GM18508 (cell line): ENCODE data around the gene IKZF3.
"Not testable (repeated sequence)": the region's sequence is repeated elsewhere in the genome, so short reads cannot be mapped to it uniquely, and the experiment has no call there.

Experiments
- ATAC-seq: cut with Tn5 transposase; IDR thresholded peaks from one replicate; pipeline ENCODE4 v1.9.1; 2021; ENCODE audit warnings: moderate number of reproducible peaks; ENCODE audit not compliant: insufficient read depth, unreplicated experiment

IKZF3 gene

DNA sequence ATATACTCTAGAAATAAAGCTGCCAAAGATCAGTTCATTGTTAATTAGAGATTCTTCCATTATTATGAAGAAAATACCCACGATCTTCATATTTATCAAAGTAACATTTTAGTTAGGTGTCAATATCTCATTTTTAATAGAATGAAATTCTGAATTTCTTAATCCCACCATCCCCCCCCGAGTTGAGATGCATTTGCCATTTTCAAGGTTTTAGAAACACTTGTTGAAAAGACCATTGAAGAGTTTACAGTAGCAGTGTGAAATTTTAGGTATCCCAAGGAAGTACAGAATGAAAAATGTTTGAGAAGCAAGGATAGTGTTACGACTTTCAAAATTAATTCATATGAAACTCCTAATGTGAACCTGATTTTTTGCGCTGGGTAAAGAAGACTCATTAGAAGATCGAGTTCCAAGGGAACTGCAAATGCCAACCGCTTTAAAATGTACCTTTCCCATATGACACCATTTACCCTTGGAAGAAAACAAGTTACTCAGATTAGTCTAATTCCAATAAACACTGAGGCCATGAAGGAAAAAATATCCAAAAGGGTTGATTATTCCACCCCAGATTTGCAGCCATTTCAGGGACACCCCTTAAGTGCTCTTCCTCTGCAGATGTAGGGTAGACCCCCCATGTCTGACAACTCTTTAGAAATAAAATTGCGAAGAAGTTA, 731 bp downstream of the IKZF3 start:
- ATAC-seq: no peak

DNA sequence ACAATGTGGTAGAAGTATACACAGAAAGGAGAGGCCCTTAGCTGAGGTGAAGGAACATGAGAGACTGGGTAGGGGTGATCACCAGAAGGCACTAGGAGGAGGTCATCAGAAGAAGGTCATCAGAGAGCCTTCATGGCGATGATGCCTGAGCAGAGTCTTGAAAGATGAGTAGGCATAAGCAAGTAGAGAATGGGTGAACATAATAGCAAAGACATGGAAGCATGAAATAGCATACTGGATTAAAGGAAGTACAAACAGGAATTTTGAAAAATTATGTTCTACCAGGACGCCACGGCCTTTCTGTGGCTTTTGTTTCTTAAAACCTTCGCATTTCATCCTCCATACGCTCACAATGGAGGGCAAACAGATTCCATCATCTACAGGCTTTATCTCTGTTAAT, 2.9 kb downstream of the IKZF3 start:
- no peak for ATAC-seq

DNA sequence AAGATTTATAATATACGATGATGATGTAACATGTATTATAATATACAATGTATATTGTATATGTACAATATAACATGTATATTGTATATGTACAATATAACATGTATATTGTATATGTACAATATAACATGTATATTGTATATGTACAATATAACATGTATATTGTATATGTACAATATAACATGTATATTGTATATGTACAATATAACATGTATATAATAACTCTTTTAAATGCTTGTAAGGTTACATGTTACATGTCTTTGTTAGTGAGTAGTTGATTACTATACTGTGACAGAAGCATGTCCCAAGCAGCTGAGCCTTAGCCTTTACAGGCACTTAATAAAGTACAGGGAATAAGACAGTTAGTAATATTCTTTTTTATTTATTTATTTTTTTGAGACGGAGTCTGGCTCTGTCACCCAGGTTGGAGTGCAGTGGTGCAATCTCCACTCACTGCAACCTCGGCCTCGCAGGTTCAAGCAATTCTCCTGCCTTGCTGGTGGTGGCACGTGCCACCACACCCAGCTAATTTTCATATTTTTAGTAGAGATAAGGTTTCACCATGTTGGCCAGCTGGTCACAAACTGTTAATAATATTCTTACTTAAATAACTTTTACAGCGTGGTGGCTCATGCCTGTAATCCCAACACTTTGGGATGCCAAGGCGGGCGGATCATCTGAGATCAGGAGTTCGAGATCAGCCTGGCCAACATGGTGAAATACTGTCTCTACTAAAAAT, 8.0 kb downstream of the IKZF3 start:
- ATAC-seq: not testable (repeated sequence)

DNA sequence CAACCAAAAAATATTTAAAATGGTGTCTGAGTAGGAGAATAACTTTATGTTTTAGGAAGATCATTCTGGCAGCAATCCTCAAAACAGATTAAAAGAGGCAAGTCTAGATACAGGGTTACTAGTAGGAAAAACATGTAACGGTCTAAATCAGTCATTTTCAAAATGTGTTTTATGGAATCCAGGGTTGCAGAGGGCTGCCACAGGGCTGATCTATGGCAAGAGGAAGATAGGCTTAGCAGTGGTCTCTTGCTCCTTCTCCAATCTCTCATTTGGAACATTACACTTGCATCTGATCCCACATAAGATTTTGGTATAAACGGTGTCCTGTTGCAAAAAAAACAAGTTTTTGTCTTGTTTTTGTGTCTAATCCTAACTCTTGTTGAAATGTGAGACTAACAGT, 9.2 kb downstream of the IKZF3 start:
- no peak for ATAC-seq

DNA sequence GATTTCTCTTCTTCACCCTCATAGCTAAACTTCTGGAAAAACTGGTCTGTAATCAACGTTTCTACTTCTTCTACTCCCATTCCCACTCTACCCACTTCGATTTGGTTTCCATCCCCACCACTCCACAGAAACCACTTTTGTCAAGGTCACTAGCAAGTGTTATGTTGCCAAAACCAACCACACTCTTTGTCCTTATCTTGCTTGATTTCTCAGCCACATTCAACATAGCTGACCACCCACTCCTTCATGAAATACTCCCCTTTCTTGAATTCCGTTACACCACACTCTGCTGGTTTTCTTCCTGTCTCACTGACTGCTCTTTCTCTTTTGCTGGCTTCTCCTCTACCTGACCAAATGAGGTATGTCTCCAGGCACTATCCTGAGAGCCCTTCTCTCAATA, 11.9 kb downstream of the IKZF3 start:
- no peak for ATAC-seq

DNA sequence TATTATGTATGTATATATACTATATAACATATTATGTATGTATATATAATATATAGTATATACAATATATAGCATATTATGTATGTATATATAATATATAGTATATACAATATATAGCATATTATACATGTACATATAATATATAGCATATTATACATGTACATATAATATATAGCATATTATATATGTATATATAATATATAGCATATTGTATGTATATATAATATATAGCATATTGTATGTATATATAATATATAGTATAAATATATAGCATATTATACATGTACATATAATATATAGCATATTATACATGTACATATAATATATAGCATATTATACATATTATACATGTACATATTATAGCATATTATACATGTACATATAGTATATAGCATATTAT, 13.9 kb downstream of the IKZF3 start:
- ATAC-seq: not testable (repeated sequence)

DNA sequence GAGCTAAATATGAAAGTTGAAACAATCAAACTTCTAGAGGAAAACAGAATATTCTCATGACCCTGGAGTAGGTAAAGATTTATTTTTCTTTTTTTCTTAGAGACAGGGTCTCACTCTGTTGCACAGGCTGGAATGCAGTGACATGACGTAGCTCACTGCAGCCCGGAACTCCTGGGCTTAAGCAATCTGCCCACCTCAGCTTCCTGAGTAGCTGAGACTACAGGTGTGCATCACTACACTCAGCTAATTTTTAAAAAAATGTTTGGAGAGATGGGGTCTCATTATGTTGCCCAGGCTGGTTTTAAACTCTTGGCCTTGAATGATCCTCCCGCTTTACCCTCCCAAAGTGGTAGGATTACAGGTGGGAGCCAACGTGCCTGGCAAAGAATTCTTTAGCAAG, 15.5 kb downstream of the IKZF3 start:
- ATAC-seq: no peak

DNA sequence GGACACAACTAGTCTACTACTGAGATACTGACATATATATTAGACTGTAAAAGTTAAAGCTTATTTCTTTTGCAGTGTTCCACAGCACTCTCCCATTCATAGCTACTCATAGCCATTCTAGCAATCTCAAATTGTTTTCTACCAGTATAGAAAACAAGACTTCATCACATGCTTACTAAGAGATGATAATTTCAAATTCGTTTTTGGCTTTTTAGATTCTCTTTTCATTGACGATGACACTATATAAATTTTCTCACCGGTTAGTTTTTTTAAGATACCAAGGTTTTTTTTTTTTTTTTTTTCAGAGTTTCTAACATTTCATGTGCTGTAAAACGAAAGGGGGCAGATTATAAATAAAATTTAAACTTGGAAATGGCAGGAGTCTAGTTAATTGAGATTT, 17.9 kb downstream of the IKZF3 start:
- no peak for ATAC-seq

DNA sequence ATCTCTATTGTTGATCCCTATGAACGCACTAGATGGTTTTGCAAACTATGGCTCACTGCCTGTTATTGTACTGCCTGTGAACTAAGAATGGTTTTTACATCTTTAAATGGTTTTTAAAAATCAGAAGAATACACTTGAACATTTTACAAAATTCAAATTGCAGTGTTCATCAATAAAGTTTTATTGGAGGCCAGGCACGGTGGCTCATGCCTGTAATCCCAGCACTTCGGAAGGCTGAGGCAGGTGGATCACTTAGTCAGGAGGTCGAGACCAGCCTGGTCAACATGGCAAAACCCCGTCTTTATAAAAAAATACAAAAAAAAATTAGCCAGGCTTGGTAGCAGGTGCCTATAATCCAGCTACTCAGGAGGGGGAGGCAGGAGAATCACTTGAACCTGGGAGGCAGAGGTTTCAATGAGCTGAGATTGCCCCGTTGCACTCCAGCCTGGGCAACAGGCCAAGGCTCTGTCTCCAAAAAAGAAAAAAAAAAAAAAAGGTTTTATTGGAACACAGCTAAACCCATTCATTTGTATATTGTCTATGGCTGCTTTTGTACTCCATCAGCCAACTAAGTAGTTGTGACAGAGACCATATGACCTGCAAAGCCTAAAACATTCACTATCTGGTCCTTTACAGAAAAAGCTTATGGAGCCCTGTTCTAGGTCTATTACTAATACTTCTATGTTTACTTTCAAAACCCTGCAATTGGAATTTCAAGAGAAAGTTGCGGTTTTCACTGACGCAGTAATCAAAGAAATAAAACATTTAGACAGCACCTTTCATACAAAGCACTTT, 18.9 kb downstream of the IKZF3 start:
- ATAC-seq: no peak

DNA sequence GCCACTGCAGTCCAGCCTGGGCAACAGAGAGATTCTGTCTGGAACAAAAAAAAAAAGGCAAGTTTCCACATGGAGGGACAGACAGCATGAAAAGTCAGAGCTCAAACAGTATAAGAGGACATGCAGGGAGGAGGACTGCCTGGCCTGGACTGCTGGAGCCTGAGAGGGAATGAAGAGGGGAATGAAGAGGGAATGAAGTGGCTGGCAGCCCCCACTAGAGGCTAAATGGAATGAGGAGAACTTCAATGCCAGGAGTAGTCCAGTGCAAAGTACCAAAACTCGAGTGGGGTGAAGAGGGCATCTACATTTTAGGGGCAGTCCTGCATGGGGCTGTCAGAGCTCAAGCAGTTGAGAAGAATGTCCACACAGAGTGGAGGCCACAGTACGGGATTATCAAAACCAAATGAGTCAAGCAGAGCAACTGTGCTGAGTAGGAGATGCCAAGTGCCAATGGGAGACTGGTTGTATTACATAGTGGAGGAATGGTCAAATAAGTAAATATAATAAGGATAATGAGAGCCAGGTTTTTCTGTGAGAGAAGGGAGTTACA, 22.9 kb downstream of the IKZF3 start:
- ATAC-seq: no peak

DNA sequence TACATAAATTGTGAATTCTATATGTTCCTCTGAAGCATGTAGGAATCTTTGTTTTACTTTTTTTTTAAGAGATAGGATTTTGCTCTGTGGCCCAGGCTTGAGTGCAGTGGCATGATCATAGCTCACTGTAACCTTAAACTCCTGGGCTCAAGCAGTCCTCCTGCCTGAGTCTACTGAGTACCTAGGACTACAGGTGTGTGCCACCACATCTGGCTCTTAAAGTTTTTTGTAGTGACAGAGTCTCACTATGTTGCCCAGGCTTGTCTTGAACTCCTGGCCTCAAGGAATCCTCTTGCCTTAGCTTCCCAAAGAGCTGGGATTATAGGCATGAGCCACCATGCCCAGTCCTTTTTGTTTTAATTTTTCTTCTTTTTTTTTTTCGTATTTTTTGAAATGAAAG, 25.3 kb downstream of the IKZF3 start:
- no peak for ATAC-seq

DNA sequence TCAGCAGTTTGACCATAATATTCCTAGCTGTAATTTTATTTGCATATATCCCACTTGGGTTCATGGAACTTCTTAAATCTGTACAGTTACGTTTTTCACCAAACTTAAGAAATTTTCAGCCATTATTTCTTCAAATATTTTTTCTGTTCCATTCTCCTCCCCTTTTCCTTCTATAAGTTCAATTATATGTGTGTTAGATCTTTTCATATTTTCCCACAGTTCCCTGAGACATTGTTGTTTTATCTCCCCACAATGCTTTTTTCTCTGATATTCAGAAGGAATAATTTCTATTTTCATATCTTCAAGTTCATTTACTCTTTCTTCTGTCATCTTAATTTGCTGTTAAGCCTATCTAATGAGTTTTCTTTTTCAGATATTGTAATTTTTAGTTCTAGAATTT, 26.1 kb downstream of the IKZF3 start:
- no peak for ATAC-seq

DNA sequence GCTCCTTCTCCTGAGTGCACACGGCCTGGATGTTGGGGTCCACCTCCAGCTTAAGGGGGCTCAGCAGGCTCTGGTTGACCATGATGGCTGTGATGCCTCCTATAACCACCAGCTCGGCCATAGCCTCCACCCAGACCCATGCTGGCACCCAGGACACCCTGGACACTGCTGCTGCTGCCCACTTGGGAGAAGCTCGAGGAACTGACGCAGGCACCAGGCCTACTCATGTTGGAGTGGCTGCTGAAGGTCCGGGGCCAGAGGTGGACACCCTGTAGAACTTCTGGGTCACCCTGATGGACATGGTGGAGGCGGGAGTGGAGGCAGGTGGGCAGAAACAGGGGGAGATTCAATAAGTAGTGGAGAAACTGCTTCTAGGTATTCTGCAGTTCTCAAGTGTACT, 28.0 kb downstream of the IKZF3 start:
- ATAC-seq: no peak

DNA sequence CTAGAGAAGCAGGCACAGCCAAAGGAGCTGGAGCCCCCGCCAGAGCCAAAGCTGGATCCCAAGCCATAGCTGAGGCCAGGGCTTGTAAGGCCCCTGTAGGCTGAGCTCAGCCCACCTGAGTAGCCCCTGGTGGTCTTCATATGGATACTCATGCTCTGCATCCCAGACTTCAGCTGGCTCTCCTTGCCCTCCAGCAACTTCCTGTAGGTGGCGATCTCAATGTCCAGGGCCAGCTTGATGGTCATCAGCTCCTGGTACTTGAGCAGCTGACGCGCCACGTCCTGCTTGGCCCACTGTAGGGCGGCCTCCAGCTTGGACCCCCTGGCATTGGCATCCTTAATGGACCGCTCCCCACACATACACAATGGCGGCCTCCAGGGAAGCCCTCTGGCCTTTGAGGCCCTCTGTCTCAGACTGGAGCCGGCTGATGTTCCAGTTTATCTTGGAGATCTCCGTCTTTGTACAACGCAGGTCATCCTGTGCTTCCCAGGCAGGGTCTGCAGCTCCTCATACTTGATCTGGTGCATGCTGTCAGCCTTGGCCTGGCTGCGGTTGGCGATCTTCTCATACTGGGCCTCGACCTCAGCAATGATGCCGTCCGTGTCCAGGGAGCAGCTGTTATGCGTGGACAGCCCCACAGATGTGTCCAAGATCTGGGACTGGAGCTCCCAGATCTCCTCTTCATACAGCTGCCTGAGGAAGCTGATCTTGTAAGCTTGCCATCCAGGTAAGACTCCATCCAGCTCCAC, 28.9 kb downstream of the IKZF3 start:
- no peak for ATAC-seq

DNA sequence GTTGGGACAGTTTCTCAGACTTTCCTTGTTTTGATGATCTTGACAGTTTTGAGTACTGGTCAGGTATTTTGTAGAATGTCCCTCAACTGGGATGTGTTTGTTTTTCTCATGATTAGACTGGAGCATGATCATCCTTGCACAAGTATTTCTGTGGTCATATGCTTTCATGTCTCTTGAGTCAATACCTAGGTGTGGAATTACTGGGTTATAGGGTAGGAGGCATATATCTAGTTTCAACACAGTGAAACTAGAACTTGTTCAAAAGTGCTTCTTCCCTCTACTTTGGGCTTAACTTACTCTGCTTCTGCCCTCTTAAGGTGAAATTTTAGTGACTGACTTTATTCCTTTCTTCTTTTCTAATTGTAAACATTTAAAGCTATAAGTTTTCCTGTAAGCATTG, 30.1 kb downstream of the IKZF3 start:
- no peak for ATAC-seq

DNA sequence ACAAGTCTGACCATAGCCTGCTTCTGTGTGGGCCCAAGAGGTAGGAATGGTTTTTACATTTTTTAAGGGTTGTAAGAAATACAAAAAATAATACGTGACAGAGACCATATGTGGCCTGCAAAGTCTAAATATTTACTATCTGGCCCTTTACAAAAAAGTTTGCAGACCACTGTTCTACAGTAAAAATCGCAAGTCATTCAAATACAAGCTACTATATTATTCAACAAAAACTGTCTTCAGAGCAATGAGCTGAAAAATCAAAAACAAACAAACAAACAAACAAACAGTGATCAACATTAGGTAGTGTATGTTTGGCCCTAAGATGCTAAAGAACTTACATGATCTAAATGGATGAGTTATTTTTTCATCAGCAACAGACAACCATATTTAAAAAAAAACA, 32.5 kb downstream of the IKZF3 start:
- ATAC-seq: no peak

DNA sequence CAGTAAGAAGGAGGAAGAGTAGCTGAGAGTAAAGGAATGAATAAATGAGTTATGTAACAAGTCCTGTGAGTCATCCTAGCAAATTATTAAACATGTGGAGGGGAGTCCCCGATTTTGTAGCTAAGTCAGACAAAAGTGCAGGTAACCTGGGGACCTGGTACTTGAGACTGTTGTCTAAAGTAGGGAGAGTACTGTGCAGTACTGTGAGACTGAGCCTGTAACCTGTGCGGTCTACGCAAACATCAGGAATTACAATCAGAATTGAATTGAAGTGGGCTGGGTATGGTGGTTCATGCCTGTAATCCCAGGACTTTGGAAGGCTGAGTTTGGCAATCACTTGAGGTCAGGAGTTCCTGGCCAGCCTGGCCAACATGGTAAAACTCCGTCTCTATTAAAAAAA, 35.7 kb downstream of the IKZF3 start:
- ATAC-seq: no peak

DNA sequence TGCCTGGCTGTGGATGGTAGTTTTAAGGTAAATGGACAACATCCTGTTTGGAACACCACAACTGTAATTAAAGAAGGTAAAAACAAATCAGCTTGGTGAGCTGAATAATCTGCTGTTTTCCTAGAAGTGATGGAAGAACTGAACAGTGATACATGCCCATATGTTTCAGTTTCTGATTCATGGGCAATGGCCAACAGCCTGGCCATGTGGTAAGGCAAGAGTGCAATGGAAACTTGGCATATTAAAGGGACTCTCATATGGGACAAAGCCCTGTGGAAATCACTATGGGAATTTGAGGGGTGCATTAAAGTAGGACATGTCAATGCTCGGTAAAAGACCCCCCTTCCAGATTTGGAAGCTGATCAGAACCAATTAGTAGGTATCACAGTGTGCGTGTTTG, 37.8 kb downstream of the IKZF3 start:
- no peak for ATAC-seq

DNA sequence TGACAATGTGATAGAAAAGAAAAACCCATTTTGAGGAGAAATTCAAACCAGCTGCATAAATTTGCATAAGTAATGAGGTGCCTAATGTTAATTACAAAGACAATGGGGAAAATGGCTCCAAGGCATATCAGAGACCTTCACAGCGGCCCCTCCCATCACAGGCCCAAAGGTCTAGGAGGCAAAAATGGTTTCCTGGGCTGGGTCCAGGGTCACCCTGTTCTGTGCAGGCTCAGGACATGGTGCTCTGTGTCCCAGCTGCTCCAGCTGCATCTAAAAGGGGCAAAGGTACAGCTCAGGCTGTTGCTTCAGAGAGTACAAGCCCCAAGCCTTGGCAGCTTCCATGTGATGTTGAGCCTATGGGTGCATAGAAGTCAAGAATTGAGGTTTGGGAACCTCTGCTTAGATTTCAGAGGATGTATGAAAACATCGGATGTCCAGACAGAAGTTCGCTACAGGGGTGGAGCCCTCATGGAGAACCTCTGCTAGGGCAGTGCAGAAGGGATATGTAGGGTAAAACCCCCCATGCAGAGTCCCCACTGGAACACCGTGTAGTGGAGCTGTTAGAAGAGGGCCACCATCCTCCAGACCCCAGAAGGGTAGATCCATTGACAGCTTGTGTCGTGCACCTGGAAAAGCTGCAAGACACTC, 40.6 kb downstream of the IKZF3 start:
- ATAC-seq: no peak

DNA sequence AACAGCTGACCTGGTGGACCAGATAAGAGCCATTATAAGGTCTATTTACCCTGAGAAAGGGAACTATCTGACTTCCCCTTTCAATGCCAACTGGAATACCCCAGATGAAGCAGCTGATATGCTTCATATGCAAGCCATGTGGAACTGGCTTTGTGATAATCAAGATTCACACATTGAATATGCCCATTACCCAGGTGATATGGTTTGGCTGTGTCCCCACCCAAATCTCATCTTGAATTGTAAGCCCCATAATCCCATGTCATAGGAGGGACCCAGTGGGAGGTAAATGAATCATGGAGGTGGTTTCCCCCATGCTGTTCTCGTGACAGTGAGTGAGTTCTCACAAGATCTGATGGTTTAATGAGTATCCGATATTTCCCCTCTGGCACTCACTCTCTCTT, 42.1 kb downstream of the IKZF3 start:
- ATAC-seq: no peak
